HepG2 (cell line): ENCODE measurements around the gene CHKB. TPM values are rescaled to one million over a fixed set of nuclear protein-coding genes. Genes with fewer than 3 reads are reported as not detected.

Experiments used
- BCL6 ChIP-seq: IDR thresholded peaks from 2 replicates; pipeline ENCODE4 v1.6.1; 2016; ENCODE audit warnings: missing genetic modification reagents, missing compliant biosample characterization
- FOXK1 ChIP-seq: sonication (generic); formaldehyde crosslinking; IDR thresholded peaks from 2 replicates; pipeline ENCODE4 v1.4.0; 2020; ENCODE audit warnings: low read depth, missing genetic modification reagents, borderline replicate concordance
- GFI1 ChIP-seq: sonication (generic); formaldehyde crosslinking; IDR thresholded peaks from 2 replicates; pipeline ENCODE4 v1.5.0; 2020; ENCODE audit warnings: missing genetic modification reagents, mild to moderate bottlenecking, borderline replicate concordance
- HDAC1 ChIP-seq: sonication (generic); formaldehyde crosslinking; IDR thresholded peaks from 2 replicates; pipeline ENCODE4 v1.5.1; 2020; ENCODE audit warnings: mild to moderate bottlenecking, missing genetic modification reagents
- HNRNPUL1 ChIP-seq: fragments of 200-400 bp; formaldehyde crosslinking; IDR thresholded peaks from 2 replicates; pipeline ENCODE4 v1.6.1; 2017; ENCODE audit warnings: low read depth, mild to moderate bottlenecking, low read length, moderate library complexity
- IKZF5 ChIP-seq: IDR thresholded peaks from 2 replicates; pipeline ENCODE4 v1.6.1; 2018; ENCODE audit warnings: missing genetic modification reagents, mild to moderate bottlenecking, missing compliant biosample characterization
- KDM4B ChIP-seq: sonication (generic); formaldehyde crosslinking; IDR thresholded peaks from 2 replicates; pipeline ENCODE4 v1.4.0; 2020; ENCODE audit warnings: missing genetic modification reagents
- MXD3 ChIP-seq: IDR thresholded peaks from 2 replicates; pipeline ENCODE4 v1.6.1; 2016; ENCODE audit warnings: mild to moderate bottlenecking, missing biosample characterization, missing genetic modification reagents
- NCOA1 ChIP-seq: sonication (generic); formaldehyde crosslinking; IDR thresholded peaks from 2 replicates; pipeline ENCODE4 v1.9.0; 2021; ENCODE audit warnings: missing genetic modification reagents
- NCOA2 ChIP-seq: sonication (generic); formaldehyde crosslinking; IDR thresholded peaks from 2 replicates; pipeline ENCODE4 v1.8.0; 2022; ENCODE audit warnings: inconsistent platforms
- NR1H2 ChIP-seq: sonication (generic); formaldehyde crosslinking; IDR thresholded peaks from 2 replicates; pipeline ENCODE4 v1.8.1; 2022; ENCODE audit warnings: low read depth, missing genetic modification reagents, borderline replicate concordance
- PBX3 ChIP-seq: sonication (generic); formaldehyde crosslinking; IDR thresholded peaks from 2 replicates; pipeline ENCODE4 v1.8.1; 2023; ENCODE audit warnings: missing genetic modification reagents, inconsistent platforms, borderline replicate concordance
- POGZ ChIP-seq: sonication (generic); formaldehyde crosslinking; IDR thresholded peaks from 2 replicates; pipeline ENCODE4 v1.4.0; 2020; ENCODE audit warnings: mild to moderate bottlenecking, missing genetic modification reagents
- POLR2AphosphoS5 ChIP-seq: IDR thresholded peaks from 2 replicates; pipeline ENCODE4 v1.6.1; 2012; ENCODE audit warnings: low read depth, low read length
- POLR2G ChIP-seq: fragments of 200-400 bp; formaldehyde crosslinking; IDR thresholded peaks from 2 replicates; pipeline ENCODE4 v1.6.1; 2018; ENCODE audit warnings: mild to moderate bottlenecking, low read depth, low read length, moderate library complexity
- PRPF4 ChIP-seq: fragments of 200-400 bp; formaldehyde crosslinking; IDR thresholded peaks from 2 replicates; pipeline ENCODE4 v1.6.1; 2016; ENCODE audit warnings: low read length, low read depth; ENCODE audit not compliant: poor library complexity, severe bottlenecking
- SMYD3 ChIP-seq: sonication (generic); formaldehyde crosslinking; IDR thresholded peaks from 2 replicates; pipeline ENCODE4 v1.8.1; 2023; ENCODE audit warnings: mild to moderate bottlenecking, missing genetic modification reagents
- SOX13 ChIP-seq, 3 experiments: fragments of 450-650 bp in 1 of 3; sonication (generic) in 1 of 3; formaldehyde crosslinking in 1 of 3; IDR thresholded peaks in 2 of 3; conservative IDR thresholded peaks in 1 of 3; 2 replicates each; pipeline versions ENCODE4 v1.5.0 to v1.6.1; 2016 to 2020; ENCODE audit warnings: antibody characterized with exemption in 1 of 3, mild to moderate bottlenecking in 1 of 3, missing compliant biosample characterization in 1 of 3, missing genetic modification reagents in 1 of 3, moderate library complexity in 1 of 3
- THYN1 ChIP-seq: sonication (generic); formaldehyde crosslinking; IDR thresholded peaks from 2 replicates; pipeline ENCODE4 v1.8.1; 2023; ENCODE audit warnings: low read depth, mild to moderate bottlenecking, moderate library complexity, missing genetic modification reagents, borderline replicate concordance
- U2AF1 ChIP-seq: fragments of 200-400 bp; formaldehyde crosslinking; optimal IDR thresholded peaks from 2 replicates; pipeline ENCODE3; 2017; ENCODE audit warnings: mild to moderate bottlenecking, low read depth, low read length
- YY1 ChIP-seq: IDR thresholded peaks from 2 replicates; pipeline ENCODE4 v1.6.1; 2011; ENCODE audit warnings: low read length, low read depth, moderate library complexity, mild to moderate bottlenecking; ENCODE audit not compliant: insufficient read depth, insufficient replicate concordance
- ZBTB43 ChIP-seq: sonication (generic); formaldehyde crosslinking; conservative IDR thresholded peaks from 2 replicates; pipeline ENCODE4 v1.4.0; 2020; ENCODE audit warnings: missing genetic modification reagents
- ZNF282 ChIP-seq: fragments of 450-650 bp; IDR thresholded peaks from 2 replicates; pipeline ENCODE4 v1.6.1; 2018; ENCODE audit not compliant: partially characterized antibody
- ZNF672 ChIP-seq: sonication (generic); formaldehyde crosslinking; IDR thresholded peaks from 2 replicates; pipeline ENCODE4 v1.8.1; 2022; ENCODE audit warnings: missing genetic modification reagents
- ZNF709 ChIP-seq: sonication (generic); formaldehyde crosslinking; IDR thresholded peaks from 2 replicates; pipeline ENCODE4 v1.5.0; 2020; ENCODE audit warnings: mild to moderate bottlenecking, missing genetic modification reagents
- polyA plus RNA-seq, 8 experiments: library from polyadenylated mRNA; depleted of rRNA in 3 of 8; stranded (reverse) in 7 of 8; unstranded in 1 of 8; fragments of >200 nt; fragmentation: Illumina TruSeq in 4 of 8; extraction: Trizol in 4 of 8; gene quantifications; 2 replicates each; pipeline versions ENCODE4 v1.2.1 to v1.2.3, GENCODE V29; 2011 to 2016; ENCODE audit warnings: low read depth in 4 of 8, missing spikeins in 1 of 8, mixed read lengths in 1 of 8; ENCODE audit not compliant: insufficient read depth in 1 of 8
- total RNA-seq, 5 experiments: library from RNA; depleted of rRNA; stranded (reverse); fragments of >200 nt; fragmentation: Illumina TruSeq; extraction: Trizol; gene quantifications; 2 replicates each; pipeline ENCODE4 v1.2.3, GENCODE V29; 2016; ENCODE audit warnings: low read depth in 1 of 5

CHKB gene
- total and polyA plus RNA-seq, 2 of the 13 experiments (the other 11 are each of a cell fraction or from before 2014, with no cell fraction given): 24.5 to 42.7 TPM

- TF ChIP-seq ZNF709 (CRISPR knock-in tag) (no peak), ZNF282 (no peak), ZNF672 (no peak), IKZF5 (peak; percentile 35; the same call in 1 of the 2 replicates), POGZ (0 out of 2 replicates have a peak, but pooled peaks have one; percentile 29), HDAC1 (CRISPR knock-in tag) (0 out of 2 replicates have a peak, but pooled peaks have one; percentile 18), NR1H2 (CRISPR knock-in tag) (no peak), GFI1 (CRISPR knock-in tag) (no peak), MXD3 (no peak), THYN1 (no peak), U2AF1 (no peak), PBX3 (no peak), NCOA2 (no peak; the same call in 1 of the 2 replicates), KDM4B (no peak), SOX13 (IDR thresholded peaks at IDR 0.05) (no peak), SOX13 (CRISPR knock-in tag; conservative IDR thresholded peaks at IDR 0.05 in 1 of 2, IDR thresholded peaks at IDR 0.05 in 1 of 2) (0 out of 4 replicates have a peak, but pooled peaks of 1 of the 2 experiments have one; percentile 18), SMYD3 (no peak), HNRNPUL1 (no peak), YY1 (peak; percentile 11), NCOA1 (no peak), ZBTB43 (no peak), POLR2AphosphoS5 (peak; percentile 59), FOXK1 (CRISPR knock-in tag) (no peak), PRPF4 (no peak), BCL6 (0 out of 2 replicates have a peak, but pooled peaks have one; percentile 29), POLR2G (peak; percentile 77)
Measured at GRCh38 chr22:50613291-50613981, 30.8 kb upstream of the CHKB start (continued).
